ENCODE measurements around the gene PF4V1.

The PF4V1 gene

DNA sequence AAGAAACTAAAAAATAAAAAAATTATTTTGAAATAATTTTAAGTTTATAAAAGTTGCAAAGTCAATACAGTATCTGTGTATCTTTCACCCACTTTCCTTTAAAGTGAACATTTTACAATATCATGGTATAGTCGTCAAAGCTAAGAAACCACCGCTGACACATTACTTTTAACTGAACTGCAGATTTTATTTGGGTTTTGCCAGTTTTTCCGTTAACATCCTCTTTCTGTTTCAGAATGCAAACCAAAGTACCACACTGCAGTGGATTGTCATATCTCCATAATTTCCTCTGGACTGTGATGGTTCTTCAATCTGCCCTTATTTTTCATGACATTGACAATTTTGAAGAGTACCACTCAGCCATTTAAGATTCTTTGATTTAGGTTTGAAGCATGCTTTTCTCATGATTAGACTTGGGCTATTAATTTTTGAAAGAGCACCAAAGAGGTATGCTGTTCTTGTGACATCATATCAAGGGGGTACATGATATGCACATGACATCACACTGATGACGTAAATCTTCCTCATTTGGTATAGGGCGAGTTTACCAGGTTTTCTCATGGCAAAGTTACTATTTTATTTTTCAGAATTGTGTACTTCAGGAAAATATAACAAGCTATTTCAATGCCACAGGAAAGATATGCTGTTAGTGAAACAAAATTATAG lies 12.5 kb downstream of the PF4V1 start:
- H3K9me3 ChIP-seq (ENCODE audit: insufficient read depth, low read depth, low read length): no peaks in the 10 kb centered on the region
- H3K9me2 ChIP-seq (replicated peaks; ENCODE audit: low read depth, low read length): no peaks in the 10 kb centered on the region
- H2AFZ ChIP-seq (ENCODE audit: low read length): no peak overlapping the region
- H3K4me1 ChIP-seq (ENCODE audit: insufficient read depth, low read length, poor library complexity, severe bottlenecking): no peaks in the 10 kb centered on the region
- no peak for TF ChIP-seq EZH2phosphoT487 (IDR thresholded peaks at IDR 0.05; ENCODE audit: borderline replicate concordance)
- TF ChIP-seq, protein P1, sequence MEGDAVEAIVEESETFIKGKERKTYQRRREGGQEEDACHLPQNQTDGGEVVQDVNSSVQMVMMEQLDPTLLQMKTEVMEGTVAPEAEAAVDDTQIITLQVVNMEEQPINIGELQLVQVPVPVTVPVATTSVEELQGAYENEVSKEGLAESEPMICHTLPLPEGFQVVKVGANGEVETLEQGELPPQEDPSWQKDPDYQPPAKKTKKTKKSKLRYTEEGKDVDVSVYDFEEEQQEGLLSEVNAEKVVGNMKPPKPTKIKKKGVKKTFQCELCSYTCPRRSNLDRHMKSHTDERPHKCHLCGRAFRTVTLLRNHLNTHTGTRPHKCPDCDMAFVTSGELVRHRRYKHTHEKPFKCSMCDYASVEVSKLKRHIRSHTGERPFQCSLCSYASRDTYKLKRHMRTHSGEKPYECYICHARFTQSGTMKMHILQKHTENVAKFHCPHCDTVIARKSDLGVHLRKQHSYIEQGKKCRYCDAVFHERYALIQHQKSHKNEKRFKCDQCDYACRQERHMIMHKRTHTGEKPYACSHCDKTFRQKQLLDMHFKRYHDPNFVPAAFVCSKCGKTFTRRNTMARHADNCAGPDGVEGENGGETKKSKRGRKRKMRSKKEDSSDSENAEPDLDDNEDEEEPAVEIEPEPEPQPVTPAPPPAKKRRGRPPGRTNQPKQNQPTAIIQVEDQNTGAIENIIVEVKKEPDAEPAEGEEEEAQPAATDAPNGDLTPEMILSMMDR (conservative IDR thresholded peaks at IDR 0.05; ENCODE audit: low read length): no peak
- no peaks in the 10 kb centered on the region for H4K20me1 ChIP-seq (ENCODE audit: insufficient read depth, low read length, poor library complexity, severe bottlenecking)
- no peaks in the 10 kb centered on the region for H3K27me3 ChIP-seq (ENCODE audit: insufficient read depth, low read length, poor library complexity, severe bottlenecking)
- no peak overlapping the region for H3K4me2 ChIP-seq (ENCODE audit: low read depth, low read length, poor library complexity, severe bottlenecking)
- H3K36me3 ChIP-seq (ENCODE audit: insufficient read depth, low read length): no peaks in the 10 kb centered on the region
- no peak overlapping the region for H3K4me3 ChIP-seq (ENCODE audit: low read length, poor library complexity, severe bottlenecking)
- H3F3A ChIP-seq (ENCODE audit: low read depth): no peaks in the 10 kb centered on the region
- H3K9ac ChIP-seq (ENCODE audit: low read depth, low read length, poor library complexity, severe bottlenecking): no peak overlapping the region
- H3K79me2 ChIP-seq (ENCODE audit: insufficient read depth, low read length): no peaks in the 10 kb centered on the region

DNA sequence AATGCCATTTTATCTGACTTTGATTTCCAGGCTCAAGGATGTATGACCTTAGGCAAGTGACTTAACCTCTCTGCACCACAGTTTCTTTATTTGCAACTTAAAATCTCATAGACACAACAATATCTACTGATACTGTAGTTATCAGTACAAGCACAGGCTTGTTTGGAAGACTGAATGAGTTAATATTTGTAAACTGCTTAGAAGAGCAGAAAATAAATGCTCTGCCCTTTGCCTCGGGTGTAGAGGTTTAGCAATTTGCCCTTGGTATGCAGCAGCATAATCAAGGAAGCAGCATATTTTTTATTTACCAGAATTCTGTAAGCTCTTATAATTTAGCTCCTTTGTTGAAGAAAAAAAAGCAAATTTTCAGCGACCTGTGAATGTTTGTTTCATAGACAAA lies 13.2 kb downstream of the PF4V1 start:
- H4K20me1 ChIP-seq (ENCODE audit: insufficient read depth, low read length, poor library complexity, severe bottlenecking): no peaks in the 10 kb centered on the region
- H3K4me3 ChIP-seq (ENCODE audit: low read length, poor library complexity, severe bottlenecking): no peak overlapping the region
- H3K79me2 ChIP-seq (ENCODE audit: insufficient read depth, low read length): no peaks in the 10 kb centered on the region
- H3K4me1 ChIP-seq (ENCODE audit: insufficient read depth, low read length, poor library complexity, severe bottlenecking): no peaks in the 10 kb centered on the region
- H3F3A ChIP-seq (ENCODE audit: low read depth): no peaks in the 10 kb centered on the region
- no peak overlapping the region for H3K9ac ChIP-seq (ENCODE audit: low read depth, low read length, poor library complexity, severe bottlenecking)
- no peak overlapping the region for H3K4me2 ChIP-seq (ENCODE audit: low read depth, low read length, poor library complexity, severe bottlenecking)
- TF ChIP-seq, protein P1 (conservative IDR thresholded peaks at IDR 0.05; ENCODE audit: low read length): no peak
- TF ChIP-seq EZH2phosphoT487 (IDR thresholded peaks at IDR 0.05; ENCODE audit: borderline replicate concordance): no peak
- no peaks in the 10 kb centered on the region for H3K9me2 ChIP-seq (replicated peaks; ENCODE audit: low read depth, low read length)
- no peaks in the 10 kb centered on the region for H3K9me3 ChIP-seq (ENCODE audit: insufficient read depth, low read depth, low read length)
- no peaks in the 10 kb centered on the region for H3K27me3 ChIP-seq (ENCODE audit: insufficient read depth, low read length, poor library complexity, severe bottlenecking)
- H3K36me3 ChIP-seq (ENCODE audit: insufficient read depth, low read length): no peaks in the 10 kb centered on the region
- H2AFZ ChIP-seq (ENCODE audit: low read length): no peak overlapping the region

DNA sequence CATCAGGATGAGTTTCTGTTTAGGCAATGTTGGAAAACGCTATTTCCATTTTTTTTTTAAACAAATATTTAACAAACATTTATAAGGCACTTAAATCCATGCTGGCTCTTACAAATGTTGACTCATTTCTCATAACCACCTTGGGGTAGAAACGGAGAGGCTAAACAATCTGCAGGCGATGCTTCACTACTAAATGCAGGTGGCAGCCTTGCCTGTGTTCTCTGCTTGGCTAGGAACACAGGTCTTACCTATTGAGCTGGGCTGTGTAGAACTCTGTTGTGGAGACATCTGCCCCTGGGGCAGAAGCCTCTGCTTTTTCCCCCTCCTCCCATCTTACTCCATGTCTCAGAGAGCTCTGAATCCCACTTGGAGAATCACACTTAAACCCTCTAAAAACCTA lies 14.7 kb downstream of the PF4V1 start:
- Histone ChIP-seq H3K9me2 (replicated peaks; ENCODE audit: low read depth, low read length) (no peaks in the 10 kb centered on the region), H2AFZ (ENCODE audit: low read length) (no peak overlapping the region), H3K36me3 (ENCODE audit: insufficient read depth, low read length) (no peaks in the 10 kb centered on the region), H3K9me3 (ENCODE audit: insufficient read depth, low read depth, low read length) (no peaks in the 10 kb centered on the region), H3K4me3 (ENCODE audit: low read length, poor library complexity, severe bottlenecking) (no peak overlapping the region), H3F3A (ENCODE audit: low read depth) (no peaks in the 10 kb centered on the region), H3K4me1 (ENCODE audit: insufficient read depth, low read length, poor library complexity, severe bottlenecking) (no peaks in the 10 kb centered on the region), H3K9ac (ENCODE audit: low read depth, low read length, poor library complexity, severe bottlenecking) (no peak overlapping the region), H3K79me2 (ENCODE audit: insufficient read depth, low read length) (no peaks in the 10 kb centered on the region), H3K4me2 (ENCODE audit: low read depth, low read length, poor library complexity, severe bottlenecking) (no peak overlapping the region), H3K27me3 (ENCODE audit: insufficient read depth, low read length, poor library complexity, severe bottlenecking) (no peaks in the 10 kb centered on the region), H4K20me1 (ENCODE audit: insufficient read depth, low read length, poor library complexity, severe bottlenecking) (no peaks in the 10 kb centered on the region)
- no peak for TF ChIP-seq EZH2phosphoT487 (IDR thresholded peaks at IDR 0.05; ENCODE audit: borderline replicate concordance)
- TF ChIP-seq, protein P1 (conservative IDR thresholded peaks at IDR 0.05; ENCODE audit: low read length): peak; percentile 18; the same call in 1 of the 2 replicates
